ENCODE data around the gene GRIK4.

DNA sequence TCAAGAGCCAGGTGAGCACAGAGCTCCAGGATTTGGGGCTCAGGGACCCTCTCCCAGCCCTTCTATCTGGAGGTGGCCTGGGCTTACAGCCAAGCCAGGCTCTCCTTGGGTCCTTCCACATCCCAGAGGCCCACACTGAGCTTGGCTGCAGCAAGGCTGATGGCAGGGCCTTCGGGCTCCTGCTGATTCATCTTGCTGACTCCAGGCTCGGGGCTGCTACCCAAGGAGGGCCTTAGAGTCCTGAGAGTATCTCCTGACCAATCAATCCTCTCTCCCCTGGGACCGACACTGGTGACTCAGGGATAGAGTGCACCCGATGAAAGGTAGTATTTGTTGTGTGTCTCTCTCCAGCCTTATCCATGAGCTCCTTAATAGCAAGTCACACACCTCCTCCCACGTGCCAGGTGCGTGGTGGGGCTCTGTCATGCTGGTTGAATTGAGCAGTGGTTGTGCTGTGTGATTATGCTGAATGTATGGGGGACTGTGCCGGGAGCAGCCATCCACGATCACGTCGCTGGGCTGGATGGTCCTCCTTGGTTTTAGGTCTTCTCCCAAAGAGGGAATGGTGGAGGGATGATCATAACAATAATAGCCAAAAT lies 62.3 kb downstream of the GRIK4 start:
- TF ChIP-seq CTCF (conservative IDR thresholded peaks at IDR 0.05; ENCODE audit: low read depth, low read length) (no peak), EZH2phosphoT487 (IDR thresholded peaks at IDR 0.05; ENCODE audit: borderline replicate concordance, low read length) (no peak)

All from PC-3 (cell line).